ENCODE data around the gene SIRT6. TPM values are rescaled to one million over a fixed set of nuclear protein-coding genes. Genes with fewer than 3 reads are reported as not detected.
"Not testable (repeated sequence)": the region's sequence is repeated elsewhere in the genome, so short reads cannot be mapped to it uniquely, and the experiment has no call there.

SIRT6 gene
- total RNA-seq, 1 experiment from 2014 or later: 23.0 TPM

- H2AFZ ChIP-seq (ENCODE audit: low read length): no peak overlapping the region
- no peaks in the 10 kb centered on the region for H3K79me2 ChIP-seq (ENCODE audit: low read length)
- H3K4me3 ChIP-seq (ENCODE audit: low read length): no peak overlapping the region
- no peaks in the 10 kb centered on the region for H3K36me3 ChIP-seq (ENCODE audit: insufficient read depth, low read length)
- H3K4me2 ChIP-seq (ENCODE audit: low read depth, low read length, poor library complexity, severe bottlenecking): no peak overlapping the region
- H3K9ac ChIP-seq (ENCODE audit: low read length): no peak overlapping the region
- no peaks in the 10 kb centered on the region for H3K9me3 ChIP-seq (ENCODE audit: low read length)
- no peaks in the 10 kb centered on the region for H3K9me2 ChIP-seq (replicated peaks; ENCODE audit: insufficient read depth, low read length)
- H3K4me1 ChIP-seq (ENCODE audit: low read length): peaks cover 7% of the 10 kb centered on the region
- no peaks in the 10 kb centered on the region for H4K20me1 ChIP-seq (ENCODE audit: insufficient read depth, low read depth, low read length)
- H3K27me3 ChIP-seq (ENCODE audit: low read length): no peaks in the 10 kb centered on the region
- DNase-seq: no peak
- no peak overlapping the region for H3K27ac ChIP-seq (ENCODE audit: low read length)
These were observed 42.1 kb upstream of the SIRT6 start for GRCh38 chr19:4224470-4224869.

GRCh38 chr19:4220188-4220587 lies 37.8 kb upstream of the SIRT6 start:
- no peaks in the 10 kb centered on the region; the same call in 1 of the 2 replicates for H3K9me3 ChIP-seq (ENCODE audit: low read length)
- H3K4me2 ChIP-seq (ENCODE audit: low read depth, low read length, poor library complexity, severe bottlenecking): no peak overlapping the region
- no peak overlapping the region for H3K9ac ChIP-seq (ENCODE audit: low read length)
- H3K27ac ChIP-seq (ENCODE audit: low read length): no peak overlapping the region
- H3K4me3 ChIP-seq (ENCODE audit: low read length): no peak overlapping the region
- no peaks in the 10 kb centered on the region for H3K4me1 ChIP-seq (ENCODE audit: low read length)
- no peak for DNase-seq
- no peak overlapping the region for H2AFZ ChIP-seq (ENCODE audit: low read length)
- H3K36me3 ChIP-seq (ENCODE audit: insufficient read depth, low read length): no peaks in the 10 kb centered on the region
- no peaks in the 10 kb centered on the region for H3K27me3 ChIP-seq (ENCODE audit: low read length)
- H4K20me1 ChIP-seq (ENCODE audit: insufficient read depth, low read depth, low read length): no peaks in the 10 kb centered on the region
- H3K9me2 ChIP-seq (replicated peaks; ENCODE audit: insufficient read depth, low read length): no peaks in the 10 kb centered on the region
- H3K79me2 ChIP-seq (ENCODE audit: low read length): no peaks in the 10 kb centered on the region

- not testable (repeated sequence) for H3K36me3 ChIP-seq (ENCODE audit: insufficient read depth, low read length); H3K9me3 ChIP-seq (ENCODE audit: low read length); H3K4me1 ChIP-seq (ENCODE audit: low read length); H3K27ac ChIP-seq (ENCODE audit: low read length); DNase-seq; H3K4me3 ChIP-seq (ENCODE audit: low read length); H3K9ac ChIP-seq (ENCODE audit: low read length); H3K9me2 ChIP-seq (replicated peaks; ENCODE audit: insufficient read depth, low read length); H3K79me2 ChIP-seq (ENCODE audit: low read length); H4K20me1 ChIP-seq (ENCODE audit: insufficient read depth, low read depth, low read length); H3K27me3 ChIP-seq (ENCODE audit: low read length); H2AFZ ChIP-seq (ENCODE audit: low read length); H3K4me2 ChIP-seq (ENCODE audit: low read depth, low read length, poor library complexity, severe bottlenecking)
These were observed 36.2 kb upstream of the SIRT6 start for GRCh38 chr19:4218523-4218922.

- H3K36me3 ChIP-seq (ENCODE audit: insufficient read depth, low read length): no peaks in the 10 kb centered on the region
- no peak overlapping the region for H3K27ac ChIP-seq (ENCODE audit: low read length)
- no peak overlapping the region for H3K4me2 ChIP-seq (ENCODE audit: low read depth, low read length, poor library complexity, severe bottlenecking)
These were observed 35.3 kb upstream of the SIRT6 start for GRCh38 chr19:4217429-4218264.

GRCh38 chr19:4216846-4217245 lies 34.5 kb upstream of the SIRT6 start:
- Histone ChIP-seq H3K4me2 (ENCODE audit: low read depth, low read length, poor library complexity, severe bottlenecking) (no peak overlapping the region), H3K4me3 (ENCODE audit: low read length) (no peak overlapping the region), H2AFZ (ENCODE audit: low read length) (no peak overlapping the region), H3K27me3 (ENCODE audit: low read length) (no peaks in the 10 kb centered on the region), H3K9ac (ENCODE audit: low read length) (no peak overlapping the region), H3K36me3 (ENCODE audit: insufficient read depth, low read length) (no peaks in the 10 kb centered on the region), H4K20me1 (ENCODE audit: insufficient read depth, low read depth, low read length) (no peaks in the 10 kb centered on the region), H3K27ac (ENCODE audit: low read length) (no peak overlapping the region), H3K9me2 (replicated peaks; ENCODE audit: insufficient read depth, low read length) (no peaks in the 10 kb centered on the region), H3K79me2 (ENCODE audit: low read length) (no peaks in the 10 kb centered on the region), H3K9me3 (ENCODE audit: low read length) (no peaks in the 10 kb centered on the region; the same call in 1 of the 2 replicates), H3K4me1 (ENCODE audit: low read length) (no peaks in the 10 kb centered on the region)
- no peak for DNase-seq

More at GRCh38 chr19:4217429-4218264, 35.3 kb upstream of the SIRT6 start:
- no peaks in the 10 kb centered on the region for H3K79me2 ChIP-seq (ENCODE audit: low read length)
- no peaks in the 10 kb centered on the region for H3K27me3 ChIP-seq (ENCODE audit: low read length)
- H3K9me3 ChIP-seq (ENCODE audit: low read length): no peaks in the 10 kb centered on the region; the same call in 1 of the 2 replicates
- no peaks in the 10 kb centered on the region for H3K9me2 ChIP-seq (replicated peaks; ENCODE audit: insufficient read depth, low read length)
- H2AFZ ChIP-seq (ENCODE audit: low read length): no peak overlapping the region
- no peak overlapping the region for H3K4me3 ChIP-seq (ENCODE audit: low read length)
- no peak for DNase-seq
- H4K20me1 ChIP-seq (ENCODE audit: insufficient read depth, low read depth, low read length): no peaks in the 10 kb centered on the region
- H3K4me1 ChIP-seq (ENCODE audit: low read length): no peaks in the 10 kb centered on the region
- H3K9ac ChIP-seq (ENCODE audit: low read length): no peak overlapping the region

- Histone ChIP-seq H3K27me3 (ENCODE audit: low read length) (no peaks in the 10 kb centered on the region), H3K9me2 (replicated peaks; ENCODE audit: insufficient read depth, low read length) (no peaks in the 10 kb centered on the region), H3K4me3 (ENCODE audit: low read length) (no peak overlapping the region), H3K9ac (ENCODE audit: low read length) (no peak overlapping the region), H2AFZ (ENCODE audit: low read length) (no peak overlapping the region), H3K79me2 (ENCODE audit: low read length) (no peaks in the 10 kb centered on the region), H3K4me2 (ENCODE audit: low read depth, low read length, poor library complexity, severe bottlenecking) (no peak overlapping the region), H3K36me3 (ENCODE audit: insufficient read depth, low read length) (no peaks in the 10 kb centered on the region), H3K9me3 (ENCODE audit: low read length) (no peaks in the 10 kb centered on the region; the same call in 1 of the 2 replicates), H4K20me1 (ENCODE audit: insufficient read depth, low read depth, low read length) (no peaks in the 10 kb centered on the region), H3K27ac (ENCODE audit: low read length) (no peak overlapping the region), H3K4me1 (ENCODE audit: low read length) (no peaks in the 10 kb centered on the region)
- DNase-seq: no peak
These were observed 33.4 kb upstream of the SIRT6 start for GRCh38 chr19:4215807-4216206.

- no peaks in the 10 kb centered on the region for H3K36me3 ChIP-seq (ENCODE audit: insufficient read depth, low read length)
- H3K27me3 ChIP-seq (ENCODE audit: low read length): no peaks in the 10 kb centered on the region
- H3K79me2 ChIP-seq (ENCODE audit: low read length): no peaks in the 10 kb centered on the region
- no peaks in the 10 kb centered on the region for H3K9me2 ChIP-seq (replicated peaks; ENCODE audit: insufficient read depth, low read length)
- no peak for DNase-seq
- H3K4me2 ChIP-seq (ENCODE audit: low read depth, low read length, poor library complexity, severe bottlenecking): no peak overlapping the region
- no peak overlapping the region for H3K9ac ChIP-seq (ENCODE audit: low read length)
- H4K20me1 ChIP-seq (ENCODE audit: insufficient read depth, low read depth, low read length): no peaks in the 10 kb centered on the region
- H3K27ac ChIP-seq (ENCODE audit: low read length): no peak overlapping the region
- no peaks in the 10 kb centered on the region; the same call in 1 of the 2 replicates for H3K9me3 ChIP-seq (ENCODE audit: low read length)
- H2AFZ ChIP-seq (ENCODE audit: low read length): no peak overlapping the region
- no peak overlapping the region for H3K4me3 ChIP-seq (ENCODE audit: low read length)
- no peaks in the 10 kb centered on the region for H3K4me1 ChIP-seq (ENCODE audit: low read length)
These were observed 30.8 kb upstream of the SIRT6 start for GRCh38 chr19:4213116-4213515.

GRCh38 chr19:4210166-4210731 lies 27.9 kb upstream of the SIRT6 start:
- no peak overlapping the region for H3K9ac ChIP-seq (ENCODE audit: low read length)
- H3K27me3 ChIP-seq (ENCODE audit: low read length): no peaks in the 10 kb centered on the region
- H2AFZ ChIP-seq (ENCODE audit: low read length): no peak overlapping the region
- no peak for DNase-seq
- no peaks in the 10 kb centered on the region for H4K20me1 ChIP-seq (ENCODE audit: insufficient read depth, low read depth, low read length)
- no peak overlapping the region for H3K4me2 ChIP-seq (ENCODE audit: low read depth, low read length, poor library complexity, severe bottlenecking)
- H3K9me2 ChIP-seq (replicated peaks; ENCODE audit: insufficient read depth, low read length): no peaks in the 10 kb centered on the region
- H3K79me2 ChIP-seq (ENCODE audit: low read length): no peaks in the 10 kb centered on the region
- H3K4me3 ChIP-seq (ENCODE audit: low read length): no peak overlapping the region
- H3K27ac ChIP-seq (ENCODE audit: low read length): no peak overlapping the region
- H3K4me1 ChIP-seq (ENCODE audit: low read length): no peaks in the 10 kb centered on the region
- no peaks in the 10 kb centered on the region for H3K9me3 ChIP-seq (ENCODE audit: low read length)
- no peaks in the 10 kb centered on the region for H3K36me3 ChIP-seq (ENCODE audit: insufficient read depth, low read length)
